ENCODE results near the gene HDHD5. TPM values are rescaled to one million over a fixed set of nuclear protein-coding genes. Genes with fewer than 3 reads are reported as not detected.

Gene HDHD5
- total and polyA plus RNA-seq, 10 of the 15 experiments (the other 5 are each of a cell fraction or from before 2014, with no cell fraction given), result 1.7 to 68.0 (median 49.9) TPM

DNA sequence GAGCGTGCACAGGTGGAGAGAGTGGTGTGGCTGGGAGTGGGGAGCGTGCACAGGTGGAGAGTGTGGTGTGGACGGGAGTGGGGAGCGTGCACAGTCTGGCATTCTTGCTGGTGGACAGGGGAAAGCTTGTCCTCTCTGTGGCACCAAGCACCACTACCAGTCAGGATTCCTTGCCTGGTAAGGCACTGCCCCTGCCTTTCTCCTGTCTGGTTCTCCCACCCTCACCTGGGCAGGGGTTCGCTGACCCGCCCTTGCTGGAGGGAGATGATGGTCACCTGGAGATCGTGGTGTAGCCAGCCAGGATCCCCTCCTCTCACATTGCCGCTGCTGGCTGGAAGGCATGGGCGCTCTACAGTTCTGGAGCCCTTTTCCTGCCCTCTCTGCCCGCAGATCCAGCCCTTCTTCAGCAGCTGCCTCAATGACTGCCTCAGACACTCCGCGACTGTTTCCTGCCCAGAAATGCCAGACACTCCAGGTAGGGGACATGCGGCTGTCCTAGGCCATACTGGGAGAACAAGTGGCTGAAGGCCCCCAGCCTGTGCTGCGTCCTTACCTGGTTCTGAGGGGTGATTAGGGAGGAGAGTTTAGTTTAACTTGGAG lies 54.6 kb downstream of the HDHD5 start (continued):
- TF ChIP-seq ZNF687 (IDR thresholded peaks at IDR 0.05) (no peak), NRF1 (conservative IDR thresholded peaks at IDR 0.05; ENCODE audit: low read depth, low read length) (no peak), NFXL1 (IDR thresholded peaks at IDR 0.05; ENCODE audit: borderline replicate concordance) (no peak), HDAC6 (IDR thresholded peaks at IDR 0.05; ENCODE audit: unreplicated experiment) (no peak)

DNA sequence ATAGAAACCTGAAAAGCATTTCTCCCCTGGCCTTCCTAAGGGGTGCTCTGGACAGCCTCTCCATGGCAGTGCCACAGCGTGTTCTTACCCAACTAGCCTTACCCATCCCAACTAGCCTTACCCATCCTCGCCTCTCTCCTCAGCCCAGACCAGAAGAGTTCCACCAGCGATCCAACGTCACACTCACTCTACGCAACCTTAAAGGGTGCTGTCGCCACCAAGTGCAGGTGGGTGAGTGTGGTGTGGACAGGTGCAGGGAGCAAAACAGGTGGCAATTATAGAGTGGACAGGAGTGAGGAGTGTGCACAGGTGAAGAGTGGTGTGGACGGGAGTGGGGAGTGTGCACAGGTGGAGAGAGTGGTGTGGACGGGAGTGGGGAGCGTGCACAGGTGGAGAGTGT lies 55.7 kb downstream of the HDHD5 start:
- no peak for DNase-seq (ENCODE audit: low read depth, low spot score)
- Histone ChIP-seq H3K36me3 (ENCODE audit: control insufficient read depth in 2 of 2, insufficient read depth in 2 of 2, low read length in 1 of 2) (peaks cover 20 to 23% of the 10 kb centered on the region in 2 experiments), H2AFZ (ENCODE audit: control insufficient read depth, low read depth, low read length) (no peak overlapping the region), H3K9me3 (replicated peaks; ENCODE audit: control insufficient read depth, insufficient read depth, low read length) (no peaks in the 10 kb centered on the region), H4K20me1 (ENCODE audit: control insufficient read depth, insufficient read depth) (no peaks in the 10 kb centered on the region), H3K9ac (ENCODE audit: control insufficient read depth, insufficient read depth, low read length) (no peak overlapping the region), H3K4me2 (ENCODE audit: control insufficient read depth, insufficient read depth) (no peak overlapping the region), H3K27ac (ENCODE audit: control insufficient read depth, insufficient read depth) (no peak overlapping the region), H3K79me2 (ENCODE audit: control insufficient read depth, insufficient read depth, low read length) (no peaks in the 10 kb centered on the region), H3K4me1 (ENCODE audit: control insufficient read depth, insufficient read depth, low read length) (peaks cover 6% of the 10 kb centered on the region), H3K27me3 (replicated peaks in 1 of 2; ENCODE audit: control insufficient read depth in 2 of 2, insufficient read depth in 2 of 2, low read length in 1 of 2) (no peaks in the 10 kb centered on the region), H3K4me3 (no peak overlapping the region)
- ChIA-PET SMC1A (ENCODE audit: uncharacterized antibody, unreplicated experiment) (no interaction called here), CTCF (no interaction called here), POLR2A (no interaction called here), RAD21 (ENCODE audit: unreplicated experiment) (no interaction called here)
- TF ChIP-seq JUND (IDR thresholded peaks at IDR 0.05; ENCODE audit: low read depth, low read length) (no peak), ESRRA (IDR thresholded peaks at IDR 0.05; ENCODE audit: low read length) (no peak), EED (IDR thresholded peaks at IDR 0.05; ENCODE audit: low read depth) (no peak), STAT1 (conservative IDR thresholded peaks at IDR 0.05) (no peak), TCF7 (IDR thresholded peaks at IDR 0.05; ENCODE audit: borderline replicate concordance) (no peak), TBL1XR1 (IDR thresholded peaks at IDR 0.05; ENCODE audit: low read depth, low read length) (no peak), MLLT1 (IDR thresholded peaks at IDR 0.05) (no peak)
- TF ChIP-seq, protein P1, sequence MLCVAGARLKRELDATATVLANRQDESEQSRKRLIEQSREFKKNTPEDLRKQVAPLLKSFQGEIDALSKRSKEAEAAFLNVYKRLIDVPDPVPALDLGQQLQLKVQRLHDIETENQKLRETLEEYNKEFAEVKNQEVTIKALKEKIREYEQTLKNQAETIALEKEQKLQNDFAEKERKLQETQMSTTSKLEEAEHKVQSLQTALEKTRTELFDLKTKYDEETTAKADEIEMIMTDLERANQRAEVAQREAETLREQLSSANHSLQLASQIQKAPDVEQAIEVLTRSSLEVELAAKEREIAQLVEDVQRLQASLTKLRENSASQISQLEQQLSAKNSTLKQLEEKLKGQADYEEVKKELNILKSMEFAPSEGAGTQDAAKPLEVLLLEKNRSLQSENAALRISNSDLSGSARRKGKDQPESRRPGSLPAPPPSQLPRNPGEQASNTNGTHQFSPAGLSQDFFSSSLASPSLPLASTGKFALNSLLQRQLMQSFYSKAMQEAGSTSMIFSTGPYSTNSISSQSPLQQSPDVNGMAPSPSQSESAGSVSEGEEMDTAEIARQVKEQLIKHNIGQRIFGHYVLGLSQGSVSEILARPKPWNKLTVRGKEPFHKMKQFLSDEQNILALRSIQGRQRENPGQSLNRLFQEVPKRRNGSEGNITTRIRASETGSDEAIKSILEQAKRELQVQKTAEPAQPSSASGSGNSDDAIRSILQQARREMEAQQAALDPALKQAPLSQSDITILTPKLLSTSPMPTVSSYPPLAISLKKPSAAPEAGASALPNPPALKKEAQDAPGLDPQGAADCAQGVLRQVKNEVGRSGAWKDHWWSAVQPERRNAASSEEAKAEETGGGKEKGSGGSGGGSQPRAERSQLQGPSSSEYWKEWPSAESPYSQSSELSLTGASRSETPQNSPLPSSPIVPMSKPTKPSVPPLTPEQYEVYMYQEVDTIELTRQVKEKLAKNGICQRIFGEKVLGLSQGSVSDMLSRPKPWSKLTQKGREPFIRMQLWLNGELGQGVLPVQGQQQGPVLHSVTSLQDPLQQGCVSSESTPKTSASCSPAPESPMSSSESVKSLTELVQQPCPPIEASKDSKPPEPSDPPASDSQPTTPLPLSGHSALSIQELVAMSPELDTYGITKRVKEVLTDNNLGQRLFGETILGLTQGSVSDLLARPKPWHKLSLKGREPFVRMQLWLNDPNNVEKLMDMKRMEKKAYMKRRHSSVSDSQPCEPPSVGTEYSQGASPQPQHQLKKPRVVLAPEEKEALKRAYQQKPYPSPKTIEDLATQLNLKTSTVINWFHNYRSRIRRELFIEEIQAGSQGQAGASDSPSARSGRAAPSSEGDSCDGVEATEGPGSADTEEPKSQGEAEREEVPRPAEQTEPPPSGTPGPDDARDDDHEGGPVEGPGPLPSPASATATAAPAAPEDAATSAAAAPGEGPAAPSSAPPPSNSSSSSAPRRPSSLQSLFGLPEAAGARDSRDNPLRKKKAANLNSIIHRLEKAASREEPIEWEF (IDR thresholded peaks at IDR 0.05; ENCODE audit: insufficient replicate concordance, low read depth, low read length), result no peak
- no peak for FAIRE-seq
- intact Hi-C loops (cut with micrococcal nuclease; ENCODE audit: unreplicated experiment) (no loop called here), in situ Hi-C loops (cut with MboI) (no loop called here)
- BruUV-seq (replicated peaks), result no TSS peak
- 97% methylated on average over 9 of the region's 9 CpGs for WGBS (ENCODE audit: insufficient coverage, insufficient replicate concordance, low lambda C conversion rate, missing lambda C conversion rate)
- ATAC-seq, result no peak
